GM19328 (cell line): ENCODE data around the gene CCZ1B.
"Not testable (repeated sequence)": the region's sequence is repeated elsewhere in the genome, so short reads cannot be mapped to it uniquely, and the experiment has no call there.

ENCODE experiments used
- ATAC-seq: cut with Tn5 transposase; IDR thresholded peaks from one replicate; pipeline ENCODE4 v1.9.1; 2021; ENCODE audit warnings: mild to moderate bottlenecking, moderate library complexity; ENCODE audit not compliant: unreplicated experiment

CCZ1B gene

DNA sequence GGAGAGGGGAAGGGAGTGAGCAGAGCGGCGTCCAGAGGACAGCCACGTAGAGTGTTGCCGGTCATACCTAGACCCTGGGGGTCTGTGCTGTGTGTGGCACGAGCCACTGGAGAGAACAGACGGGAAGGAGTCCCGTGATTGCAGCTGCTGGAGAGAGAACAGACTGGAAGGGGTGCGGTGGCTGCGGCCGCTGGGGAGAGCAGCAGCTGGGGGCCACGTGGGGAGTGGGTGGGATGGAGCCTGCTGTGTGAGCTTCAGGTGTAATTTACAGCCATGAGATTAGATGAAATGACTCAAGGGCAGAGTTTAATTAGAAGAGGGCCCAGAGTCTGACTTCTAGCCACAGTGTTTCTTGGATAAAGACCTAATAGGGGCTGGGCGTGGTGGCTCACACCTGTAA is 76.7 kb downstream of the CCZ1B start:
- ATAC-seq, result not testable (repeated sequence)
